HCT116 (cell line): ENCODE measurements around the gene XRCC2. TPM values are rescaled to one million over a fixed set of nuclear protein-coding genes. Genes with fewer than 3 reads are reported as not detected.

Source experiments
- ATAC-seq: fragments of 200-7000 bp; cut with Tn5 transposase; 2 replicates; pipeline ENCODE4 v1.9.1; 2020; ENCODE audit warnings: mild to moderate bottlenecking, moderate library complexity
- BruUV-seq: library from RNA; stranded (reverse); fragments of 400-500 nt; replicated peaks from 2 replicates; lab custom pipeline; 2021; lab: Mats Ljungman, UMichigan
- CTCF ChIA-PET: fragments of 300-600 bp; sonication (Branson Sonifier 250); formaldehyde crosslinking; loops from one replicate; lab custom pipeline; 2021; ENCODE audit warnings: antibody characterized with exemption; lab: Charles Lee
- POLR2A ChIA-PET: fragments of 300-600, 350-600 bp; sonication (Branson Sonifier 250); formaldehyde crosslinking; loops from one replicate; lab custom pipeline; 2021; ENCODE audit warnings: antibody characterized with exemption; lab: Charles Lee
- RAD21 ChIA-PET, 2 experiments: fragments of 300-600 bp; sonication (Branson Sonifier 250); formaldehyde crosslinking; loops; one replicate each; lab custom pipeline; 2023; ENCODE audit warnings: low total read pairs in 2 of 2; ENCODE audit not compliant: uncharacterized antibody in 2 of 2, unreplicated experiment in 2 of 2, low non-redundant PET in 1 of 2; lab: Charles Lee
- DNase-seq: peaks from one replicate; pipeline ENCODE4 v3.0.0-alpha.2; 2010; ENCODE audit warnings: low read depth, low spot score
- H2AFZ ChIP-seq: fragments of 200-600 bp; shearing (Covaris generic), sonication (generic); 2 replicates; pipeline ENCODE4 v1.6.1; 2017; ENCODE audit warnings: low read depth, mixed run types, mixed read lengths, antibody characterized with exemption, low read length; ENCODE audit not compliant: poor library complexity, severe bottlenecking
- H3K27ac ChIP-seq: 2 replicates; pipeline ENCODE4 v1.5.1; 2012; ENCODE audit warnings: low read depth, low read length
- H3K27me3 ChIP-seq: fragments of 200-600 bp; sonication (generic); 2 replicates; pipeline ENCODE4 v1.6.1; 2016; ENCODE audit warnings: mixed run types, low read length, mixed read lengths; ENCODE audit not compliant: insufficient read depth
- H3K36me3 ChIP-seq, 2 experiments: fragments of 200-500 bp in 1 of 2; fragments of 200-600 bp in 1 of 2; sonication (Bioruptor generic) in 1 of 2; sonication (generic) in 1 of 2; 2 replicates each; pipeline versions ENCODE4 v1.5.1 to v1.6.1; 2014 to 2016; ENCODE audit warnings: low read length in 2 of 2, inconsistent platforms in 1 of 2, mixed read lengths in 1 of 2, mixed run types in 1 of 2; ENCODE audit not compliant: insufficient read depth in 2 of 2, control insufficient read depth in 1 of 2
- H3K4me1 ChIP-seq, 2 experiments: fragments of 200-600 bp in 1 of 2; sonication (generic) in 1 of 2; 2 replicates each; pipeline versions ENCODE4 v1.5.1 to v1.6.1; 2012 to 2017; ENCODE audit warnings: low read length in 2 of 2, inconsistent platforms in 1 of 2, mild to moderate bottlenecking in 1 of 2, mixed read lengths in 1 of 2, mixed run types in 1 of 2, moderate library complexity in 1 of 2; ENCODE audit not compliant: insufficient read depth in 2 of 2, control insufficient read depth in 1 of 2
- H3K4me2 ChIP-seq: fragments of 200-600 bp; sonication (generic); 2 replicates; pipeline ENCODE4 v1.6.1; 2017; ENCODE audit warnings: mixed run types, low read length, mixed read lengths
- H3K4me3 ChIP-seq, 2 experiments: fragments of 200-600 bp in 1 of 2; sonication (generic) in 1 of 2; replicated peaks in 1 of 2; 2 replicates each; pipeline ENCODE4 v1.5.1; 2011 to 2016; ENCODE audit warnings: low read length in 2 of 2, control low read depth in 1 of 2, low read depth in 1 of 2, mild to moderate bottlenecking in 1 of 2, mixed read lengths in 1 of 2, mixed run types in 1 of 2
- H3K79me2 ChIP-seq: fragments of 200-600 bp; sonication (generic); 2 replicates; pipeline ENCODE4 v1.6.1; 2017; ENCODE audit warnings: mild to moderate bottlenecking, mixed run types, low read length, moderate library complexity, mixed read lengths; ENCODE audit not compliant: insufficient read depth
- H3K9ac ChIP-seq: fragments of 200-600 bp; sonication (generic); 2 replicates; pipeline ENCODE4 v1.6.1; 2016; ENCODE audit warnings: low read length, mixed read lengths
- H3K9me2 ChIP-seq: fragments of 200-600 bp; sonication (generic), shearing (Covaris generic); 2 replicates; pipeline ENCODE4 v1.6.1; 2017; ENCODE audit warnings: mixed run types, mild to moderate bottlenecking, moderate library complexity; ENCODE audit not compliant: insufficient read depth
- H3K9me3 ChIP-seq, 2 experiments: fragments of 200-500 bp in 1 of 2; fragments of 200-600 bp in 1 of 2; sonication (Bioruptor generic) in 1 of 2; sonication (generic) in 1 of 2; 2 replicates each; pipeline ENCODE4 v1.6.1; 2014 to 2017; ENCODE audit warnings: low read length in 2 of 2, mixed read lengths in 2 of 2, inconsistent platforms in 1 of 2, low read depth in 1 of 2, mild to moderate bottlenecking in 1 of 2, mixed run types in 1 of 2, moderate library complexity in 1 of 2; ENCODE audit not compliant: control insufficient read depth in 1 of 2, insufficient read depth in 1 of 2
- H4K20me1 ChIP-seq: fragments of 200-600 bp; sonication (generic), shearing (Covaris generic); 2 replicates; pipeline ENCODE4 v1.6.1; 2017; ENCODE audit warnings: mixed run types, mild to moderate bottlenecking, moderate library complexity; ENCODE audit not compliant: insufficient read depth
- CBX3 ChIP-seq: IDR thresholded peaks from 2 replicates; pipeline ENCODE4 v1.6.1; 2012; ENCODE audit warnings: low read depth
- CEBPB ChIP-seq: IDR thresholded peaks from 2 replicates; pipeline ENCODE4 v1.6.1; 2012; ENCODE audit warnings: low read depth
- CTCF ChIP-seq, 3 experiments: fragments of 200-600 bp in 1 of 3; sonication (generic) in 1 of 3; IDR thresholded peaks in 2 of 3; conservative IDR thresholded peaks in 1 of 3; 2 replicates each; pipeline ENCODE4 v1.5.1; 2012 to 2017; ENCODE audit warnings: low read depth in 2 of 3, low read length in 2 of 3, antibody characterized with exemption in 1 of 3, borderline replicate concordance in 1 of 3, control low read depth in 1 of 3, mild to moderate bottlenecking in 1 of 3, mixed read lengths in 1 of 3, mixed run types in 1 of 3, moderate library complexity in 1 of 3; ENCODE audit not compliant: insufficient read depth in 1 of 3
- EZH2 ChIP-seq: fragments of 200-600 bp; sonication (generic); IDR thresholded peaks from 2 replicates; pipeline ENCODE4 v1.6.1; 2017; ENCODE audit warnings: antibody characterized with exemption, mixed run types
- EZH2phosphoT487 ChIP-seq: fragments of 200-600 bp; IDR thresholded peaks from 2 replicates; pipeline ENCODE4 v1.6.1; 2018; ENCODE audit warnings: antibody characterized with exemption, borderline replicate concordance
- MAX ChIP-seq: IDR thresholded peaks from 2 replicates; pipeline ENCODE4 v1.6.1; 2012
- REST ChIP-seq: IDR thresholded peaks from 2 replicates; pipeline ENCODE4 v1.6.1; 2012; ENCODE audit warnings: low read depth
- SIN3A ChIP-seq: IDR thresholded peaks from 2 replicates; pipeline ENCODE4 v1.6.1; 2012; ENCODE audit warnings: low read depth
- SP1 ChIP-seq: IDR thresholded peaks from 2 replicates; pipeline ENCODE4 v1.6.1; 2012; ENCODE audit warnings: low read depth
- TCF7L2 ChIP-seq: IDR thresholded peaks from 2 replicates; pipeline ENCODE4 v1.7.0; 2011; ENCODE audit warnings: borderline replicate concordance, inconsistent platforms; ENCODE audit not compliant: insufficient read depth, insufficient read length; ENCODE audit errors: extremely low read depth
- ZBTB33 ChIP-seq: IDR thresholded peaks from 2 replicates; pipeline ENCODE4 v1.6.1; 2011; ENCODE audit warnings: mild to moderate bottlenecking, low read length, moderate library complexity; ENCODE audit not compliant: insufficient replicate concordance; ENCODE audit errors: extremely low read depth
- ZFX ChIP-seq: fragments of 450-650 bp; IDR thresholded peaks from 2 replicates; pipeline ENCODE4 v1.6.1; 2017
- intact Hi-C: fragments of 100-400 bp; cut with micrococcal nuclease; formaldehyde crosslinking; loops from 2 replicates; pipeline ENCODE4 v1.10.0; 2022
- total RNA-seq: library from RNA; stranded (reverse); gene quantifications from one replicate; pipeline ENCODE4 v1.2.1, GENCODE V29; 2021; ENCODE audit not compliant: unreplicated experiment

XRCC2 gene
- total RNA-seq, 1 experiment from 2014 or later, result 14.8 TPM

GRCh38 chr7:152699079-152699478 is 23.1 kb upstream of the XRCC2 start:
- no TSS peak for BruUV-seq
- POLR2A ChIA-PET, result interaction anchor here (0.9 kb wide), 1 partner anchor 11 kb away, joined by 3 read pairs; no protein-coding TSS in a partner anchor
- H2AFZ ChIP-seq, result no peak overlapping the region

More at GRCh38 chr7:152699079-152699478, 23.1 kb upstream of the XRCC2 start:
- Histone ChIP-seq H3K27me3 (no peaks in the 10 kb centered on the region), H3K4me3 (no peak overlapping the region), H3K27ac (no peak overlapping the region), H3K79me2 (no peaks in the 10 kb centered on the region)
- TF ChIP-seq REST (no peak), ZBTB33 (no peak), TCF7L2 (no peak), CEBPB (no peak), MAX (no peak), EZH2 (no peak), SIN3A (no peak), CBX3 (no peak), EZH2phosphoT487 (no peak), ZFX (no peak), CTCF (IDR thresholded peaks at IDR 0.05 in 2 of 3, conservative IDR thresholded peaks at IDR 0.05 in 1 of 3; ENCODE audit: borderline replicate concordance in 1 of 3, insufficient read depth in 1 of 3, low read depth in 2 of 3, low read length in 2 of 3) (no peak), SP1 (no peak)
- TF ChIP-seq, all 23 proteins: peak for 0
- H3K9me2 ChIP-seq, result no peaks in the 10 kb centered on the region
- intact Hi-C loops, result no loop called here
- H4K20me1 ChIP-seq, result no peaks in the 10 kb centered on the region
- ATAC-seq (no peak), DNase-seq (no peak)
- H3K9me3 ChIP-seq, result no peaks in the 10 kb centered on the region; a peak in 1 of 4 replicates
- H3K36me3 ChIP-seq, result no peaks in the 10 kb centered on the region
- CTCF ChIA-PET, result no interaction called here
- H3K4me1 ChIP-seq, result no peaks in the 10 kb centered on the region
- no peak overlapping the region for H3K9ac ChIP-seq
- RAD21 ChIA-PET, result no interaction called here
- no peak overlapping the region for H3K4me2 ChIP-seq
